ENCODE measurements around the gene TPCN1. TPM values are rescaled to one million over a fixed set of nuclear protein-coding genes. Genes with fewer than 3 reads are reported as not detected.

Gene TPCN1
- total RNA-seq, 3 donors from 2014 or later (not counting 1 experiment from before 2014, with no cell fraction given), result 7.2 to 21.4 (median 10.7) TPM

GRCh38 chr12:113184098-113184899 lies 37.0 kb upstream of the TPCN1 start:
- peak overlapping the region; percentile 96 for H3K4me3 Mint-ChIP-seq
- peaks cover 38% of the 10 kb centered on the region in 2 donors for H3K4me1 Mint-ChIP-seq
- TF ChIP-seq, protein P1, sequence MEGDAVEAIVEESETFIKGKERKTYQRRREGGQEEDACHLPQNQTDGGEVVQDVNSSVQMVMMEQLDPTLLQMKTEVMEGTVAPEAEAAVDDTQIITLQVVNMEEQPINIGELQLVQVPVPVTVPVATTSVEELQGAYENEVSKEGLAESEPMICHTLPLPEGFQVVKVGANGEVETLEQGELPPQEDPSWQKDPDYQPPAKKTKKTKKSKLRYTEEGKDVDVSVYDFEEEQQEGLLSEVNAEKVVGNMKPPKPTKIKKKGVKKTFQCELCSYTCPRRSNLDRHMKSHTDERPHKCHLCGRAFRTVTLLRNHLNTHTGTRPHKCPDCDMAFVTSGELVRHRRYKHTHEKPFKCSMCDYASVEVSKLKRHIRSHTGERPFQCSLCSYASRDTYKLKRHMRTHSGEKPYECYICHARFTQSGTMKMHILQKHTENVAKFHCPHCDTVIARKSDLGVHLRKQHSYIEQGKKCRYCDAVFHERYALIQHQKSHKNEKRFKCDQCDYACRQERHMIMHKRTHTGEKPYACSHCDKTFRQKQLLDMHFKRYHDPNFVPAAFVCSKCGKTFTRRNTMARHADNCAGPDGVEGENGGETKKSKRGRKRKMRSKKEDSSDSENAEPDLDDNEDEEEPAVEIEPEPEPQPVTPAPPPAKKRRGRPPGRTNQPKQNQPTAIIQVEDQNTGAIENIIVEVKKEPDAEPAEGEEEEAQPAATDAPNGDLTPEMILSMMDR (IDR thresholded peaks at IDR 0.05), result no peak
- intact Hi-C loops (cut with micrococcal nuclease), result loop anchor here (1.0 kb wide), 1 partner anchor 24 kb away; no protein-coding TSS in a partner anchor
- H3K4me1 ChIP-seq (ENCODE audit: control insufficient read depth, insufficient read depth, low read length), result peaks cover 29% of the 10 kb centered on the region
- no peaks in the 10 kb centered on the region for H3K9me3 Mint-ChIP-seq
- H3K9me3 ChIP-seq (ENCODE audit: control insufficient read depth, insufficient read depth, low read length), result no peaks in the 10 kb centered on the region
- H3K36me3 ChIP-seq (ENCODE audit: control insufficient read depth, insufficient read depth, low read length), result peaks cover 17% of the 10 kb centered on the region
- H3K27me3 ChIP-seq (ENCODE audit: control insufficient read depth, insufficient read depth, low read length), result no peaks in the 10 kb centered on the region
- 29% methylated on average over 25 of the region's 26 CpGs for WGBS (ENCODE audit: insufficient coverage)
- H3K27me3 Mint-ChIP-seq (ENCODE audit: low read depth in 2 of 2), result no peaks in the 10 kb centered on the region
- peak; percentile 65 to 75 (median 71) for ATAC-seq
- no peak for DNase-seq
- H3K27ac ChIP-seq (ENCODE audit: low read length), result peak overlapping the region; percentile 95
- H3K36me3 Mint-ChIP-seq, result peaks cover 4% of the 10 kb centered on the region
- peak overlapping the region; percentile 89 for H3K4me3 ChIP-seq (ENCODE audit: low read length)
- peak overlapping the region; percentile 87 to 94 for H3K27ac Mint-ChIP-seq

DNA sequence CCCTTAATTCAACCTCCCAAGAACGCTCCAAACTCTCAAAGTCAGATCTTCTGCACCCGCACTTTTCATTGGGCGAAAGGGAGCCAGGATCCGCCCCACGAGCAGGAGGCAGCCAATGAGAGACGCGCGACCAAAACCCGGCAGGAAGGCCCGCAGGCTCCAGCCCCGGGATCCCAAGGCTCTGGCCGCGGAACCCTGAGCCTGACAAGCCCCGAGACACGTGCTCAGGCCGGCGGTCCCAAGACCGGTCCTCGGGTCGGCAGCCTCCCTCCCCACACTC lies 36.4 kb upstream of the TPCN1 start:
- peak overlapping the region; percentile 87 to 94 for H3K27ac Mint-ChIP-seq
- Histone ChIP-seq H3K27ac (ENCODE audit: low read length) (peak overlapping the region; percentile 95), H3K4me1 (ENCODE audit: control insufficient read depth, insufficient read depth, low read length) (peaks cover 29% of the 10 kb centered on the region), H3K4me3 (ENCODE audit: low read length) (peak overlapping the region; percentile 89), H3K27me3 (ENCODE audit: control insufficient read depth, insufficient read depth, low read length) (no peaks in the 10 kb centered on the region), H3K36me3 (ENCODE audit: control insufficient read depth, insufficient read depth, low read length) (peaks cover 11% of the 10 kb centered on the region), H3K9me3 (ENCODE audit: control insufficient read depth, insufficient read depth, low read length) (no peaks in the 10 kb centered on the region)
- DNase-seq, result peak; percentile 85 to 94
- TF ChIP-seq, protein P1 (IDR thresholded peaks at IDR 0.05), result no peak
- peak; percentile 83 to 87 (median 85) for ATAC-seq
- no peaks in the 10 kb centered on the region for H3K9me3 Mint-ChIP-seq
- H3K4me3 Mint-ChIP-seq, result peak overlapping the region; percentile 96
- WGBS (ENCODE audit: insufficient coverage), result 0% methylated on average over 20 of the region's 20 CpGs
- intact Hi-C loops (cut with micrococcal nuclease), result loop anchor here (1.0 kb wide), 2 partner anchors 23 to 36 kb away; partner anchors contain the start of gene TPCN1
- no peaks in the 10 kb centered on the region for H3K27me3 Mint-ChIP-seq (ENCODE audit: low read depth in 2 of 2)
- H3K4me1 Mint-ChIP-seq, result peaks cover 40 to 41% of the 10 kb centered on the region in 2 donors
- H3K36me3 Mint-ChIP-seq, result peaks cover 7% of the 10 kb centered on the region

DNA sequence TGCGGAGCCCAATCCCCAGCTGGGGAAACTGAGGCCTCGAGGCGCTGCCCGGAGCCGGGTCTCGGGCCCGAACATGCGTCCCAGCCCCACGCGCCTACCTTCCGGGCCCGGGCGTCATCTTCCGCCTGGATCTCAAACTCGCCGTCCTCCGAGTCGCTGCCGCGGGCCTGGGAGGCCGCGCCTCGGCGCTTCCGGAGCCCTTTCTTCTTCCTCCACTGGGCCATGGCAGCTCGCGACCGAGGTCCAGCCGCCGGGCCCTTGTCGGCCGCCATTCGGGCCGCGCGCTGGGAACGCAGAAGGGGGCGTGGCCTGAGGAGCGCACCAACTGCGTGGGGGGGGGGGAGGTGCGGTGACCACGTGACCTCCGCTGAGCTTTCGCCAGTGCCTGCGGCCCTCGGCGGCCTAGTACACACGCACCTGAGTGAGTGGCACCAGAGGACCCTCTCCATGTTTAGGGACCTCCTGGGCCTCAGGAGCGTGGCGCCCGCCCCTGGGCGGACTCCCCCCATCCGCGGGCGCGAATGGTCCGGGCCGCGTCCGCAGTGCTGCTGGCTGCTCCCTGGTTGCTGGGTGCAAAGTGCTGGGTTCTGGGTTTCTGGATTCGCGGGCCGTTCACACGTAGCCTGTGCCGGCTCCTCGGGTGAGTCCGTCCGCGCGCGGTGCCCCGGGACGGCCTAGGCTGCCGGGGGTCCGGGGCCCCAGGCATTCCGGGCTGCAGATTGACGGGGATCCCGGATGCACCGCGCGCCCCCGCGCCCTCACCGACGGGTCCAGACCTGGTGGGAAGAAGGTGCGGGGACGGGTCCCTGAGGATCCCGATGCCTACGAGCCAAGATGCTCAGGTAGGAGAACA lies 35.9 kb upstream of the TPCN1 start, which contains the start of the genes DDX54 and RITA1:
Gene DDX54, minus strand, starts transcription at position 299 of the 853 bp plus-strand sequence. Its CDS starts 27 bp downstream, at position 272.
Gene RITA1, plus strand, starts transcription at position 542 of the 853 bp plus-strand sequence. CDS start 1,026 bp downstream, outside the sequence.
- Histone ChIP-seq H3K4me3 (ENCODE audit: low read length) (peak within 1 kb of the TSS; percentile 89), H3K4me1 (ENCODE audit: control insufficient read depth, insufficient read depth, low read length) (peaks cover 29% of the 10 kb centered on the region), H3K27ac (ENCODE audit: low read length) (peak within 1 kb of the TSS; percentile 95), H3K36me3 (ENCODE audit: control insufficient read depth, insufficient read depth, low read length) (peaks cover 6% of the 10 kb centered on the region), H3K9me3 (ENCODE audit: control insufficient read depth, insufficient read depth, low read length) (no peaks in the 10 kb centered on the region), H3K27me3 (ENCODE audit: control insufficient read depth, insufficient read depth, low read length) (no peaks in the 10 kb centered on the region)
- H3K27me3 Mint-ChIP-seq (ENCODE audit: low read depth in 2 of 2), result no peaks in the 10 kb centered on the region
- intact Hi-C loops (cut with micrococcal nuclease), result loop anchor here (1.0 kb wide), 1 partner anchor 36 kb away; the partner anchor contains the start of gene TPCN1
- no peaks in the 10 kb centered on the region for H3K9me3 Mint-ChIP-seq
- peak within 1 kb of the TSS; percentile 87 to 94 for H3K27ac Mint-ChIP-seq
- DNase-seq (peak; percentile 84 to 89), ATAC-seq (peak; percentile 65 to 88 (median 75))
- TF ChIP-seq, protein P1 (IDR thresholded peaks at IDR 0.05), result no peak
- H3K4me3 Mint-ChIP-seq, result peak within 1 kb of the TSS; percentile 96
- H3K4me1 Mint-ChIP-seq, result peaks cover 40 to 41% of the 10 kb centered on the region in 2 donors
- WGBS (ENCODE audit: insufficient coverage), result under 1% methylated on average over 89 of the region's 89 CpGs
- H3K36me3 Mint-ChIP-seq, result peaks cover 7% of the 10 kb centered on the region

Measured in natural killer cell (primary cell).